UCSD-AML1 (cell line): ENCODE results near the gene PTPN20.
"Not testable (repeated sequence)": the region's sequence is repeated elsewhere in the genome, so short reads cannot be mapped to it uniquely, and the experiment has no call there.

Source experiments
- DNase-seq: peaks from one replicate; lab custom pipeline; 2025; ENCODE audit not compliant: unreplicated experiment; lab: John Stamatoyannopoulos, UW

Gene PTPN20

DNA sequence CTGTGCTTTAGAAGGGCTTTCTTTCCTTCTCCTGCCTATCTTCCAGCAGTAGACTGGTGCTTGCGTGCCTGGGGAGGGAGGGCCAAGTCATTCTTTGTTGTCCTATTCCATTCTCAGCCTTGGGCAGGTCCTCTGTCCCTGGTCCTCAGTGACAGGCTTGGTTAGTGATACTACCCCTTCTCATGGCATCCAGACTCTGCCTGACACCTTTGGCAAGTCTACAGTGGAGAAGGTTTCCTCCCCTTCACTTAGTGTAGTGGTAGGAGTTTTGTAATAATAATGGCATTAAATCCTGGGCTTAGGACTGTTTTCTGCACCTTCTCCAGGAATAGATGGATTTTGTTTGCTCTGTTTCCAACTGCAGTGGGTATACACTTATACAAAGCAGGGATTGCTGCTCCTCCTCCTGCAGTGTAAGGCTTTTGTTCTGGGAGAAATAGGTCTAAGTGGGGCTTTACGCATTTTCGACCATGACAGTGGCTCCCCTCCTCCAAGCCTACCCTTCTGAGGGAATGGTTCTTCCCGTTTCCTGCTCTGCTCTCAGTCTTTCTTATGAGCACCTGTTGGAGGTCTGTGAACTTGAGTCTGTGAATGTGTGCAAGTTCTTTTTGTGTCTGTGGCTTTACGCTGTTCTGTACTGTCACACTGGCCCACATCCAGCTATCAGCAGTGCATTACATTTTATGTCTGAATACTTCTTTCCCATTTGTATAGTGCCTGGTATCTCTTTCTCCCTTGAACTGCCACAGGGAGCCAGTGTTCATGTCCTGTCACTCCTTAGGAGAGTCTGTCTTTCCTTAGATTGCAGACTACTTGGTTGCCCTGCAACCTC is 37.7 kb downstream of the PTPN20 start:
- DNase-seq = not testable (repeated sequence)

GRCh38 chr10:46952540-46952939 is 41.3 kb downstream of the PTPN20 start:
- DNase-seq = not testable (repeated sequence)

GRCh38 chr10:46960742-46961141 is 49.5 kb downstream of the PTPN20 start:
- not testable (repeated sequence) for DNase-seq

DNA sequence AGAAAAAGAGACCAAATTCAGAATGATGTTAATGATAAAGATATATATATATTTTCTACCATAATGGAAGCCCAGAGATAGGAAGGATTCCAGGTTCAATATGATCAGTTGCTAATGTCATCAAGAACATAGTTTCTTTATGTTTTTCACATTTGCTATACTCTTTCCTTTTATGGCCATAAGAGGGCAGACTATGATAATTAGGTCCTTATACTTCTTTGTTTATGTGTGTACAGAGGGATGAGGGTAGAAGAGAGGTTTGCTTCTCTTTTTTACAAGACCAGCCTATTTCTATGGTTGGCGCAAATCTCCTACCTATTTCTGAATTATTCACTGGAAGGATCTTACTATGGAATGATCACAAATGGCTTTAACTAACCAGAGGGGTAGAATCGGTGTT is 52.1 kb downstream of the PTPN20 start:
- not testable (repeated sequence) for DNase-seq

DNA sequence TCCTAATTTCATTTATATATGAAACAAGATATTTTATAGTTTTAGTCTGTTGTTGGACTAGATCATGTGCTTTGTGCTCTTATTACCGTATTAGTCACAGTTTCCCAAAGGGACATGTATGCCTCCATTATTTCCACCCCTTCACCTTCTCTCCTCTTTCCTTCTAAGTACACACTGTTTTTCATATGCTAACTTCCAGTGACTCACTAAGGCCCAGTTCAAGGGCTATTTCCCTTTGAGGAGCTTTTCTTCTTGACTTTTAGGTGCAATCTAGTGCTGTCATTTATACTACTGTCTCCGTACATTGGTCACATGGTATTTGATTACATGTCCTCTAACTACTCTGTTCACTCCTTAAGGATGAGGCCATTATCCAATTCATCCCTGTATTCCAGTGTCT is 55.8 kb downstream of the PTPN20 start:
- DNase-seq = not testable (repeated sequence)

DNA sequence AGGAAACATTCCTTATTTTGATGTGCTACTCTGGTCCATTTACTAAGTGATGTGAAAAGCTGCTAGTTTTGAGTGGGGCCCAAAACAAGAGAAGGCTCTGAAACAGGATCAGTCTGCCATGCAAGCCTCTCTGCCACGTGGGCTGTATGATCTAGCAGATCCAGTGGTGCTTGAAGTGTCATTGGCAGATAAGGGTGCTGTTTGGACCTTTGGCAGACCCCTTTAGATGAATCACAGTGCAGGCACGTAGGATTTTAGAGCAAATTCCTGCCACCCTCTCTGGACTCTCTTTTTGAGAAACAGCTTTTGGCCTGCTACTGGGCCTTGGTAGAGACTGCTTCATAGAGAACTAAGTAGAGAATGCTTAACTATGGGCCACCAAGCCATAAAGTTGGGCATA is 69.0 kb downstream of the PTPN20 start:
- not testable (repeated sequence) for DNase-seq

GRCh38 chr10:46987233-46987924 is 76.2 kb downstream of the PTPN20 start:
- not testable (repeated sequence) for DNase-seq

GRCh38 chr10:46992803-46993561 is 81.8 kb downstream of the PTPN20 start:
- DNase-seq = no peak

DNA sequence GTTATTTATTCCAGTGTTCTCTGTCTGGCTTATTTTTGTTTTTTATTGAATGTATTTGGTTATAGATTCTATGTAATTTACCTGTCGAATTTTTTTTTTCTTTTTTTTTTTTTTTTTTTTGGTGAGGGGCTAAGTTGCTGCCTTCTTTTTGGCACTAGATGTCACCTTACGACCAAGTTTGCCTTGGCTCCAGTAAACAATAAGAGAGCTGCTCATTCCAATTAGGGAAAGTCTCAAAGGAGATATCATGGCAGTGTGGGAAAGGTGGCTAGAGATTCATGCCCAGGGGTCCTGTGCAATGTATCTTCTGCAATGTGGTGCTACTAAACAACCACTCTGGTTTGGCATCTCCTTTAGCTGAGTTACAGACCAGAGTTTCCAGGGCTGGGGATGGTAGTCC is 84.0 kb downstream of the PTPN20 start:
- no peak for DNase-seq

GRCh38 chr10:46998192-46998591 is 87.0 kb downstream of the PTPN20 start:
- no peak for DNase-seq

DNA sequence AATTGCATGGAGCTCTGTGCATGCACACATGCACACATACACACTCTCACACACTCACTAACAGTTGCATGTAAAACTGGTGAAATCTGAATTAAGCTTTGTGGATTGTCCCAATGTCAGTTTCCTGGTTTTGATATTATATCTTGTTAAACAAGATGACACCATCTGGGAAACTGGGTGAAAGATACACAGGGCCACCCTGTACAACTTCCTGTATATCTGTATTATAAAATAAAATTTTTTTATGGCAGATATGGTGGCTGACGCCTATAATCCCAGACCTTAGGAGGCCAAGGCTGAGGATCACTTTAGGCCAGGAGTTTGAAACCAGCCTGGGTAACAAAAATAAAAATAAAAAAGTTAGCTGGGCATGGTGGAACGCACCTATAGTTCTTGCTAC is 87.4 kb downstream of the PTPN20 start:
- DNase-seq = no peak

DNA sequence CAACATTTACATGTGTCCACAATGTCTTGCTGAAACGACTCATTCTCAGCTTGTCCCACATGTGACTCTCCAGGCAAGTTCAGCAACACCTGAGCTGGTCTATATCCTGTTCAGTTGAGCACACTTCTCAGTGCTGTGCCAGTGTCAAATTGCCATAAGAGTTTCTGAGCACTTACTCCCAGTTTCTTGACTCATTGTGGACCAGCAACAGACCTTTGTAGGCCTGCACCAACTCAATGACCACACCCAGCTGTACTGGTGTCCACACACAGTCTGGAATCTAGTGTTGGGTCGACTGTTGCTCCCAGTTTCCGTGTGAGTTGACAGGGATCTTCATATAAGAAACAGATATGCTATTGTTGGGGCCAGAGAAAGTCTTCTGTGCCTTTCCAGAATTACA is 88.0 kb downstream of the PTPN20 start:
- DNase-seq = no peak

DNA sequence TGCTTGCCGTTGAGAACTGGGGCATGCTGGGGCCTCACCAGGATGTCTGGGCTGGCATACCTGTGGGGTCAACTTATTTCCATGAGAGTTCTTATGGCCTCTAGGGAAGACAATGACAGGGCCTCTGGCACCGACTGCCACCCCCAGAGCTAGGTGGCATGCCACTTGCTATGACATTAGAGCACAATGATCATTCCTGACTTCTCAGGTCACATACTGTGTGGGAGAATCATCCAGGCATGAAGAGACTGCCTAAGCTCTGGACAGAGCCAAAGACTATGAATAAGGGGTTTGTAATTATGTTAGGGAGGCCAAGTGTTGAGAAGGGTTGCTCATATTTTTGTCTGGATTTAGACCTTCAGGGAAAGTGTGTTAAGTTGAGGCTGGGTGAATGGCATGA is 97.5 kb downstream of the PTPN20 start:
- no peak for DNase-seq

DNA sequence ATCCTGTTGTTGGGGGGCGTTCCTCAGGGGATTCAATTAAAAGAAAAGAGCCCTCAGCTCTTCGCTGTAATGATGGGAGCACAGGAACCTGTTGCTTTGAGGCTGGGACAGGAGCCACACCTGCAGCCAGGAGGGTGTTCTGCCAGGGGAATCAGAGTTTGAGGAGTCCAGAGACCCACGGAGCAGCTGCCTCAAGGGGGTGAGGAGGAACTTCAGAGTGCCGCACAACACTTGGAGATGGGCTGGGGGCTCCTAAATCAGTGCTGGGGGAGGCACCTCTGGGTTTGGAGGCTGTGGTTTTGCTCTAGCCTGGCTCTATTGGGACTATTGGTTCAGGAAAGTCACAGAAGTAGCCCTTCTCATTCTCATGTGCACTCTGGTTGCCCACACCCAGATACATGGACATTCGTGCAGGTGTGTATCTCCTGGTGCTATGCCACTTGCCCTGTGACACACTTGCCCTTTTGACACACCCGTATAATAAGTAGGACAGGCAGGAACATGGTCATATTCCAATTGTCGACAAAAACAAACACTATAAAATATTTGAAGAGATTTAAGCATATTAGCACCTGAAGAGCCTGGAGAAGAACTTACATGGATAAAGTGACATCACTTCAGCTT is 98.1 kb downstream of the PTPN20 start:
- DNase-seq = no peak

DNA sequence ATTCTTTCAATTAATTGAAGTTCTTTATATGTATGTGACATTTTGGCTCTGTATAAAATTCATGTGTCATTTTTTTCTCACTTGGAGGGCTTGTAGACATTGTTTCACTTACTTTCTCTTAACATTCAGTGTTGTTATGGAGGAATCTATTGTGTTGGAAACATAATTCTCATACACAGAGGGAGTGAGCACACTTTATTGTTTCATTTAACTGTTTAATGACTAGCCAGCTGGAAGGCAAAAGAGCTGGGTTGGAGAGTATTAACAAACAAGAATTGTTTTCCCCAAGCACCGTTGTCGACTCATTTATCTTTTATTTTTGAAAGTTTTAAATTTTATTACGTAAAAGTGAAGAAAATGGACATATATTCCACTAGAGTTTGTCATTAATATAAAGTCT is 98.8 kb downstream of the PTPN20 start:
- no peak for DNase-seq

- no peak for DNase-seq
Observed at GRCh38 chr10:47012214-47012613, 101.0 kb downstream of the PTPN20 start.

DNA sequence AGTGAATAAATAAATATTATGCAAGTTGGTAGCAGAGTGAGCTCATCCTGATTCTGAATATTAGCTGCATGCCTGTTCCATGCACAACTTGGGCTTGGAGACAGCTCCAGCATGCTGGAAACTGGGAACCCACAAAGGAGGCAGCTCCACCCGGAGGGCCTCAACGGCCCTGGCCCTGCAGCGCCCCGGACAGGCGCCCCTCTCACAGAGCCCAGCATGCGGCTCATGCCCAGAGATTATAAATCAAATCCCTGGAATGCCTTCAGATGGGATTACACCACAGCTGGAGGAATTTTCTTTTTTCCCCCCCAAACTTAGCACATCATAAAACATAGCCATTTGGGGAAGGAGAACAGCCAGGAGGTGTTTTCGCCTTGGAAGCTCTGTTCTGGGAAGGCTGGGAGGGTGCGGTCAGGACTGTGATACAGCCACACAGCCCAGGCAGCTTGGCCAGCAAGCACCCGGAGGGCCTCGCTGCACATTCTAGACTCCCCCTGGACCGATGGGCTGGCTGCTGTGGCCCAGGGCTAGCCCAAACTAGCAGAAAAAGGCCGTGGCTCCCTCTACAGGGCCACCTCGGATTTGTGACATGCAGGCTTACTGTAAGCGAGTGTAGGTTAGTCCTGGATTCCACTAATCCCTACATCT is 102.4 kb downstream of the PTPN20 start:
- DNase-seq = no peak

- no peak for DNase-seq
Observed at GRCh38 chr10:47015404-47015803, 104.2 kb downstream of the PTPN20 start.

DNA sequence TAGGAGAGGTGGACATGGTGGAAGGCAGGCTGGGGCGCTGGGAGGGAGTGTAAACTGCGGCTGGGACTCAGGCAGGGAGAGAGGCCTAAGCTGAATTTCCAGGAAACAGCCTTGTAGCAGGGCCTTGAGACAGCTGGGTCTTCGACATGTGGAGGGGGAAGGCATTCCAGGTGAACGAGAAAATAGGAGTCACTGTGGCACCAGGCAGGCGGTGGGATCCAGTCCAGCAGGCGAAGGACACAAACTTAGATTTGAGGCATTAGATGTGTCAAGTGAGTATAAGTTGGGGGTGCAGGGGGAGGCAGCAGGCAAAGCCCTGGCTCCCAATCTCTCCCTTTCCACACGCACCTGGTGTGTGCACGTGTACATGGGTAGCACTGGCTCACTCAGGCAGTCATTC is 105.3 kb downstream of the PTPN20 start:
- no peak for DNase-seq

GRCh38 chr10:47018026-47018735 is 107.0 kb downstream of the PTPN20 start:
- no peak for DNase-seq
